Thymus (tissue), 11 donors: Measurements from ENCODE around the gene RPS6KA5. TPM values are rescaled to one million over a fixed set of nuclear protein-coding genes. Genes with fewer than 3 reads are reported as not detected.

Source experiments
- DNase-seq, 9 donors: peaks; one replicate each; pipeline ENCODE4 v3.0.0-alpha.2; 2013; ENCODE audit warnings: low spot score in 9 of 9, low read depth in 6 of 9, missing footprints in 1 of 9
- H3K27ac ChIP-seq, 2 donors: one replicate each; pipeline ENCODE4 v1.5.1; 2013; ENCODE audit warnings: control low read depth in 1 of 2, low read depth in 1 of 2, low read length in 1 of 2, mild to moderate bottlenecking in 1 of 2, moderate library complexity in 1 of 2
- H3K27me3 ChIP-seq, 2 donors: one replicate each; pipeline ENCODE4 v1.5.1; 2013; ENCODE audit warnings: low read length in 1 of 2; ENCODE audit not compliant: control insufficient read depth in 2 of 2, insufficient read depth in 1 of 2
- H3K36me3 ChIP-seq, 2 donors: one replicate each; pipeline ENCODE4 v1.5.1; 2013; ENCODE audit warnings: low read length in 1 of 2, mild to moderate bottlenecking in 1 of 2, moderate library complexity in 1 of 2; ENCODE audit not compliant: control insufficient read depth in 2 of 2, insufficient read depth in 2 of 2
- H3K4me1 ChIP-seq, 2 donors: one replicate each; pipeline ENCODE4 v1.5.1; 2013; ENCODE audit warnings: low read length in 2 of 2; ENCODE audit not compliant: control insufficient read depth in 2 of 2, insufficient read depth in 2 of 2
- H3K4me3 ChIP-seq, 2 donors: one replicate each; pipeline ENCODE4 v1.5.1; 2013; ENCODE audit warnings: low read length in 2 of 2, control low read depth in 1 of 2, mild to moderate bottlenecking in 1 of 2
- H3K9me3 ChIP-seq, 2 donors: one replicate each; pipeline ENCODE4 v1.5.1; 2013; ENCODE audit warnings: low read length in 1 of 2, mild to moderate bottlenecking in 1 of 2; ENCODE audit not compliant: control insufficient read depth in 2 of 2, insufficient read depth in 1 of 2
- WGBS: extraction: QIAGEN DNeasy Blood & Tissue Kit; methylation state at CpG from one replicate; pipeline ENCODE4 v1.1.7; 2013; 5-methylcytosine and 5-hydroxymethylcytosine counted together
- polyA plus RNA-seq: library from polyadenylated mRNA; stranded (reverse); fragments of 200-250 nt; gene quantifications from one replicate; pipeline ENCODE4 v1.2.3, GENCODE V29; 2013
- total RNA-seq: library from RNA; stranded (reverse); fragments of 120-200 nt; gene quantifications from one replicate; pipeline ENCODE4 v1.2.4, GENCODE V29; 2013
- donor health status: healthy.

The RPS6KA5 gene
- total and polyA plus RNA-seq, 2 donors, result 4.0 to 5.1 TPM

DNA sequence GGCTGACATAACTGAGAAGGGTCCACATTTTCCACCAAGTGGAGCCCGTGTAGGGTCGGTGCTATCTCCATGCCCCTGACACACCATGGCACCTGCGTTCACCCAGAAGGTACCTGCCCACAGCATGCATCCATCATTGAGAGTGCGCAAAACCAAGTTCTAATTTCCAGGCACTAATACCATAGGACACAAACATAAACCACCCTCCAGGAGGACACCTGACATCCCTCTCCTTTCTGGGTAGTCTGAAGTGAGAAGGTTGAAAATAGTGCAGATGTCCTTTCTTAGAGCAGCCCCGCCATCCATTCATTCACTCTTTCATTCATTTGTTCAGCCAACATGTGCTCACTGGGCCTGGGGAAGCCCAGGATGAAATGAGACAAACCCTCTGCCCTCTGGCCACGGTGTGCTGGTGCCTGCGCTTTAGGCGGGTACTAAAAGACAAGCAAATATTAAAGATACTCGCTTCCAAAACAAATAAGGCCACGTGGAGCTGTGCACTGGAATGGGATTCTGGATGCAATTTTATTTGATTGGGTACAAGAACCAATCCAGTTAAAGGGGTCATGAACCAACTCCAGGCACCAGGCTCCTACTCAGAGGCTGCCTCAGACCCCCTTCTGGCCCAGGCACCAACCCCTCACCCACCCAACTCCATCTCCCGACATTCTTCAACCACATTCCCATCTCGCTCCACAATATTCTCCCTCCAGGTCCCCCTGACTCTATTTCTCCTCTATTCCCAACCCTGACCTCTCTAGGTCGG lies 245.5 kb downstream of the RPS6KA5 start:
- WGBS, result 95% methylated on average over 13 of the region's 13 CpGs
- H3K9me3 ChIP-seq, result no peaks in the 10 kb centered on the region
- H3K4me1 ChIP-seq, result peaks cover 0 to 2% of the 10 kb centered on the region in 2 donors
- H3K36me3 ChIP-seq, result no peaks in the 10 kb centered on the region
- no peak overlapping the region for H3K4me3 ChIP-seq
- no peak for DNase-seq
- no peak overlapping the region for H3K27ac ChIP-seq
- peaks cover 9 to 35% of the 10 kb centered on the region in 2 donors for H3K27me3 ChIP-seq

DNA sequence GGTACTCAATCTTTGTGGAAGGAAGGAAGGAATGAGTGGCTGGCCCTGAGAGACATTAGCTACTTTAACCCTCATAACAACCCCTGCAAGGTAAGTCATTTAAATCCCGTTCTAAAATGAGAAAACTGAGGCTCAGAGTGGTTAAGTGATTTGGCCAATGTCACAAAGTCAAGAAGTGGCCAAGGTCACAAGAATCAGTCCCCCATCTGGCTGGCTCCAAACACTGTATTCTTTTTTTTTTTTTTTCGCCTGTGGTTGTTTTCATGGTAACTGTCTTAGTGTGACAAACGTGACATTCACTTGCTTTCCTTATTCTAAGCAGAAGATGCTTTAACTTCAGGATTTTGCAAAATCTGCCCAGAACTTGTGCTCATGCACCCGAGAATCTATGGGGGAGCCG lies 247.0 kb downstream of the RPS6KA5 start:
- Histone ChIP-seq H3K4me1 (peaks cover 0 to 2% of the 10 kb centered on the region in 2 donors), H3K4me3 (no peak overlapping the region), H3K9me3 (no peaks in the 10 kb centered on the region), H3K36me3 (no peaks in the 10 kb centered on the region), H3K27ac (no peak overlapping the region), H3K27me3 (peaks cover 9 to 33% of the 10 kb centered on the region in 2 donors)
- WGBS, result 85% methylated on average over 5 of the region's 5 CpGs
- DNase-seq, result no peak

DNA sequence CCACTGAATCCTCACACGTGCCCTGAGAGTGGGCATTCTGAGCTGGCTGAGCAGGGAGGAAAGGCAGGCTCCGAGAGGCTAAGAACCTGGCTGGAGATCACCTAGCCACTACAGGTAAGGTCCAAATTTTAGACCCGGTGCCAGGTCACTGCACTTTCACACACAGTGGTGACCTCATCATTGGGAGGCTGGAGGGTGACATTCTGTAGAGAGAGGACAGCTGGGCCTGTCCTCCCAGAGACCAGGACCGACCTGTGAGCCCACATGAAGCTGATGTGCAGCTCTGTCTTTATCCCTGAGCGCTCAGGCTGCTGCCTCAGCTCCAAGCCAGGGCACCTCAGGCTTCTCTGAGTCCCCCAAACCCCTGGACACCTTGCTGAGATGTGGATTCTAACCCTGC lies 248.3 kb downstream of the RPS6KA5 start:
- no peaks in the 10 kb centered on the region for H3K9me3 ChIP-seq
- peaks cover 0 to 2% of the 10 kb centered on the region in 2 donors for H3K4me1 ChIP-seq
- 97% methylated on average over 5 of the region's 5 CpGs for WGBS
- peaks cover 6 to 24% of the 10 kb centered on the region in 2 donors for H3K27me3 ChIP-seq
- H3K27ac ChIP-seq, result no peak overlapping the region
- no peak for DNase-seq
- H3K36me3 ChIP-seq, result no peaks in the 10 kb centered on the region
- no peak overlapping the region for H3K4me3 ChIP-seq

DNA sequence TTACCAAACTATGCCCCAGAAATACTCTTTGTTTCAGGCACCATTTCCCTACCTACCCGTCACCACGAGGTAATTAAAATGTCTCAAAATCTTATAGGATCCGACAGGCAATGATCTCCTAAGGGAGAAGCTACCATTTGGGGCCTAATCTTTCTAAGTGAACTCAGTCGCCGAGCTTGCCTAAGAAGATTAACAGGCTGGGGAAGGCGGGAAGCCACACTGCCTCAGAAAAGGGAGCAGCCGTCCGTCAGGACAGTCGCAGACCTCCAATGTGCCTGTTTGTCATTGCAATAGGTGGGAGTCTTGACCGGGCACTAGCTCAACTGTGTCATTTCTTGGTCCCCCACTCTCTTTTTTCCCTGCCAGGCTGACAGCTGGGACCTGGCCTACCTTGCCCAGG lies 248.8 kb downstream of the RPS6KA5 start:
- WGBS, result 97% methylated on average over 10 of the region's 10 CpGs
- Histone ChIP-seq H3K36me3 (no peaks in the 10 kb centered on the region), H3K27ac (no peak overlapping the region), H3K4me3 (no peak overlapping the region), H3K9me3 (no peaks in the 10 kb centered on the region), H3K27me3 (peaks cover 2 to 19% of the 10 kb centered on the region in 2 donors), H3K4me1 (peaks cover 0 to 2% of the 10 kb centered on the region in 2 donors)
- no peak for DNase-seq

DNA sequence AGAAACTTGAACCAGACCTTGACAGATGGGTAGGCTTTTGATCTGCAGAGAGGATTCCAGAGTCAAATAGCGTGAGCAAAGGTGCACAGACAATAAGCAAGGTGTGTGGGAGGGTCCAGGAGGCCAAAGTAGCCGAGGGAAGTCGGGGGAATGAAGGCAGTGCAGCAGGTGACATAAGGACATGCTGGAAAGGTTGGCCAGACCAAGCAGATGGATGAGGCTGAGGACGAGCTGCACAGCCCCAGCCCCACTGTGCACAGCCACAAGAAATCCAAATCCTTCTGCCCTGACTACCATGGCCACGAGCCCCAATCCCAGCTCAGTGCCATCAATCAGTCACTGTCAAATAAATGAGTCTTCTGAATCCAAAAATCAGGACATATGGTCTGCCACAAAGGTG lies 249.6 kb downstream of the RPS6KA5 start:
- H3K4me3 ChIP-seq, result no peak overlapping the region
- no peak for DNase-seq
- no peaks in the 10 kb centered on the region for H3K36me3 ChIP-seq
- WGBS, result 85% methylated on average over 5 of the region's 5 CpGs
- no peak overlapping the region for H3K27ac ChIP-seq
- H3K4me1 ChIP-seq, result peaks cover 0 to 2% of the 10 kb centered on the region in 2 donors
- H3K9me3 ChIP-seq, result no peaks in the 10 kb centered on the region
- H3K27me3 ChIP-seq, result peaks cover 0 to 14% of the 10 kb centered on the region in 2 donors

DNA sequence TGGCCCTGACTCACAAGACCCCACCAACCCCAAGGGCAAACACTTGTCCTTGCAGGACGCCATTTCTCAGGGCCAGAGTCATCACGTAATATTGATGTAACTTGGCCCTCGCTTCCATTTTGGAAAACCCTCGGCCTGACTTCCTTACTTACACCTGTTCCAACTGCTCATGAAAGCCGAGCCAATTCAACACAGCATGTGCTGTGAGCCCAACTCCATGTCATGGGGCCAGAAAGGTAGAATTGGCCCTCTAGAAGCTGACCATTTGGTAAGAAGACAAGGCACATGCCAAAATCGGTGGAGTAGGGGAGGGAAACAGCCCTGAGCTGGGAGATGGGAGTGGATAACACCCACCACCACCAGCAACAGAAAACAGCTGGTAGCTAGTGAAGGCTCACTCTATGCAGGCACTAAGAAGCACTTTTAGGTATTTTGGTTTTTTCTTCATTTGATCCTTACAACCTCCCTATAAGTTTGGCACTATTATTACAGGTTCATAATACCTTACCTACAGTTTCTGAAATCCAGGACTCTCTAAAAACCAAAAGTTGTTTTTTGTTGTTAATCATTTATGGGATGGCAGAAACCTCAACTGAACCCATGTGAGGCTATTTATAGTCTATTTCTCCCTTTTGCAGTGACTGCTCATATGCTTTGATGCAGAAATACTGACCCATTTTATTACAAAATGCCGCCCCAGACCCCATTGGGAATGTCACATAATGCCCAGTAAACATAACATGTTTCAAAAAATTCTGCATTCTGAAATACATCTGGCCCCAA lies 250.7 kb downstream of the RPS6KA5 start:
- no peak overlapping the region for H3K4me3 ChIP-seq
- no peak for DNase-seq
- H3K27ac ChIP-seq, result no peak overlapping the region
- 98% methylated on average over 7 of the region's 7 CpGs for WGBS
- H3K36me3 ChIP-seq, result no peaks in the 10 kb centered on the region
- no peaks in the 10 kb centered on the region for H3K4me1 ChIP-seq
- H3K27me3 ChIP-seq, result peaks cover 0 to 3% of the 10 kb centered on the region in 2 donors
- no peaks in the 10 kb centered on the region for H3K9me3 ChIP-seq

DNA sequence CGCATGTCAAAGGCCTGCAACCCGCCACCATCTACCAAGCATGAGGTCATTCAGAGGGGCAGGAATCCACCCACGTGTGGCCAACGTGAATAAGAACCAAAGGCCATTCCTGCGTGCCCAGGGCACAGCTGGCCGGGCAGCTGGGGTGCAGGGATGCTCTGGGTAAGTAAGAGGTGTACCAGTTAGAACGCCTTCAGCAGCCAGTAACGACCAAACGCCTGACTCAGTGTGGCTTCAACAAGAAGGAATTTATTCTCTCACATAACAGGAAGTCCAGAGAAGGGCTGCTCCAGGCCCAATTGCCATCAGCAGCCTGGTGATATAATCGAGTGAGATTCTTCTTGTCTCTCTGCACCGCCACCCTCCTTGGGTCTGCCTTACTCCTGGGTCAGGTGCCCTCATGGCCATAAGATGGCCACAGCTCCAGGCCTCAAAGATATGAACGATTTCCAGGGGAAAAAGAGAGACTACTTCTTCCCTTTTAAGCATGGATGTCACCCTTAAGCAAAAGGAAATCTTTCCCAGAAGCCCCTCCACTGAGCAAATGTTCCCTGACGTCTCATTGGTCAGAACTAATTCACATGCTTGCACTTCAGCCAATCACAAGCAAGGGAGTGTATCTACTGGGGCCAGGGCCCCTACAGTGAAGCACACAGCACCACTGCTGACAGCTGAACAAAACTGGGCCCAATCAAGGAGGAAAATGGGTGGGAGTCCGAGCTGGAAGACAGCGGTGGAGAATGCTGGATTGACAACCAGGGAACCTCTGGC lies 251.5 kb downstream of the RPS6KA5 start:
- no peaks in the 10 kb centered on the region for H3K4me1 ChIP-seq
- 97% methylated on average over 15 of the region's 15 CpGs for WGBS
- H3K27ac ChIP-seq, result no peak overlapping the region

DNA sequence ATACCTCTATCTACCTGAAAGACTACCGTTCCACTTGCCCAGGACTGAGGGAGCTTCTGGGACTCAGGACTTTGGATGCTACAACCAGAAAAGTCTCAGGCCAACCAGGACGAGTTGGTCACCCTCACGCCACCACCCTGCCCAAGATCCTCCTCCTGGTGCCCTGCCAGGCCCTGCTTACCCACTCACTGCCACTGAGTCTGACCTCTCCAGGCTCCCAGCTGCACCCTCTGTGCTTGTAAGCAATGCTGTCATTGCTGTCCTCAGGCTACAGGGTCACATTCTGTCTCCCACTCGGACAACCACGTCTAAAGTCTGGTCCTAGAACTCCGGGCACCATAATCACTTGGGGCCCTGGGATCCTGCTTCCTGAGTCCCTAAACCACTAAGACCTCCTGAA lies 253.4 kb downstream of the RPS6KA5 start:
- no peak overlapping the region for H3K27ac ChIP-seq

More for the DNA sequence above, 251.5 kb downstream of the RPS6KA5 start:
- no peak for DNase-seq
- no peaks in the 10 kb centered on the region for H3K9me3 ChIP-seq
- no peaks in the 10 kb centered on the region for H3K27me3 ChIP-seq
- H3K4me3 ChIP-seq, result no peak overlapping the region
- no peaks in the 10 kb centered on the region for H3K36me3 ChIP-seq

More for the DNA sequence above, 253.4 kb downstream of the RPS6KA5 start:
- H3K4me1 ChIP-seq, result no peaks in the 10 kb centered on the region
- no peaks in the 10 kb centered on the region for H3K27me3 ChIP-seq
- H3K4me3 ChIP-seq, result no peak overlapping the region
- no peak for DNase-seq
- H3K9me3 ChIP-seq, result no peaks in the 10 kb centered on the region
- no peaks in the 10 kb centered on the region for H3K36me3 ChIP-seq
- WGBS, result 94% methylated on average over 6 of the region's 6 CpGs
